Endometrial microvascular endothelial cells (primary cell): ENCODE results near the gene COL19A1. TPM values are rescaled to one million over a fixed set of nuclear protein-coding genes. Genes with fewer than 3 reads are reported as not detected.

Experiments used
- in situ Hi-C: cut with HindIII; loops from 2 replicates; pipeline ENCODE4 v1.10.0; 2017; ENCODE audit warnings: low sequenced_read_pairs, low pct_unique_long_range_greater_than_20kb; ENCODE audit errors: inconsistent ontology term
- total RNA-seq: library from RNA; depleted of rRNA; stranded (reverse); fragments of >200 nt; gene quantifications from one replicate; pipeline ENCODE4 v1.2.3, GENCODE V29; 2015; ENCODE audit errors: inconsistent ontology term

Gene COL19A1
- total RNA-seq, 1 donor from 2014 or later = not detected

GRCh38 chr6:70176842-70177550 lies 310.6 kb downstream of the COL19A1 start:
- in situ Hi-C loops = no loop called here

DNA sequence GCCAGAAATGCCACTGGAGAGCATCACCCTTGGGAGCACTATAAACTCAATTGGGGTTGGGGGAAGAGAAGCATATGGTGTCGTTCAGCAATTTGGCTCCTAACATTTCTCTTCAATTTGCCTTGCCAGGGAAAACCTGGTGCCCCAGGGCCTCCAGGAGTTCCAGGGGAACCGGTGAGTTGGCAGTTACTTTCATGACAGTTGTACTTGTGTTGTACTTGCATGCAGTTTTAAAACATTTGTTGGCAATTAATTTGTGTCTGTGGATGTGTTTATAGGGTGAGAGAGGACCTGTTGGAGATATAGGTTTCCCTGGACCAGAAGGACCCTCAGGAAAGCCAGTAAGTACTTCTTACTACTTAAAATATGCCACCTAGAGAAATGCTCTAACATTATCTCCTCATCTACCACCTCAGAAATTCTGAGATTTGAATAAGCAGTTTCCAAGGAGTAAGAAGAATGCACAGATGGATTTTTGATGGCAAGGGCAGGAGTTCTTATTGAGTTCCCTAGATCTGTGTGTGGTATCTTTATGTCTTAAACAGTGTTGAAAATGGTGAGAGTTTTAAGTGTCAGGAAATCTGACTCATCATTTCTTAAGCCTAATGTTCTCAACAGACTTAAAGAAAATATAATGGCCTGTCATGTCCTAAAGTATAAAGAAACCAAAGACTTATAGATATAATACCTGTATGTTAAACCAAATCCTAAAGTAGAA lies 314.0 kb downstream of the COL19A1 start:
- in situ Hi-C loops = no loop called here

GRCh38 chr6:70180901-70181599 lies 314.7 kb downstream of the COL19A1 start:
- in situ Hi-C loops = no loop called here

DNA sequence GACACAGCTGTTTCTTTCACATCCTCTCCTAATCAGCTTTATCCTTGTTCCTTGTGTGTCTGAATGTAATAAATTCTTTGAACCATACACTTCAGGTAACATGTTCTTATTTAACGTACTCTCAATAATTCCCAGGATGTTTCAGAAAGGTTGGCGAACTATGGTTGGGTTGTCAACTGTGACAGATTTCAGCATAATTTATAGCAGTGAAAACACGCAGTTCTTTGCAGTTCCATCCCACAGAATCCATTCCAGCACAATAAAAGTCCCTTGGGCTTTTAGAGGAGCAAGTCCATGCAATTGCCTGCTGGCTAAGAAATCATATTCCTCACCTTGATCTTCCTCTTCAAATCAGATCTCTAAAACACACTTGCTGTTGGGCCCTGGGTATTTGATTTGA lies 317.2 kb downstream of the COL19A1 start:
- in situ Hi-C loops = no loop called here

GRCh38 chr6:70184723-70185122 lies 318.4 kb downstream of the COL19A1 start:
- in situ Hi-C loops = no loop called here

DNA sequence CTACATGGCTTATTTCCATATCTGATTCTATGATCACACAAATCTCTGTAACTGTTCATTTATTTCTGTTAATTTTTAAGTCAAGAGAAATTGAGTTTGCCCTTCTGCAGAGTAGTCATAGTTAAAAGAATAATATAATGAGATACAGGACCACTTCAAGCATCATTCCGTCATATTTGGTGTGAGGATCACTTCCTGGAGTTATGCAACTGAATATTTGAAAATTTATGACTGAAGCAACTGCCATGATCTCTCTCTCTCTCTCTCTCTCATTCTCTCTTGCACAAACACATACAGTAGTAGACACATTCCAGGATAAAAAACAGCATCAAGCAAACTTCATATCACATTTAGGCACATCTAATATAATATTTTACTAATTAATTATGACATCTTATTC lies 320.1 kb downstream of the COL19A1 start:
- in situ Hi-C loops = no loop called here

DNA sequence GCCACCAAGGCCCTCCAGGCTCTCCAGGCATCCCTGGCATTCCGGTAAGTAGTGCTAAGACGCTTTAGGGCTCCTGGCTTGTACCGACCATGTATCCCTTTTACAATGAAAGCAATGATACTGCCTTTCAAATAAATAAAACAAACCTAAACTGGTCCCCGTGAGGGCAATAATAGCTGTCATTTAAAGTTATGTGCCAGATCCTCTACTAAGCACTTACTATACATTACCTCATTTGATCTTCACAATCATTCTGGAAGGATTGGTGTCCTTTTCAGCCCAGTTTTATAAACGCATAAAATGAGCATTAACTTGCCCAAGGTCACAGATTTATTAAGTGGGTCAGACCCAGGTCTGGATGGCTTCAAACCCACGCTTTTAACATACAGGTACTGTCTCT lies 321.8 kb downstream of the COL19A1 start:
- in situ Hi-C loops = no loop called here

DNA sequence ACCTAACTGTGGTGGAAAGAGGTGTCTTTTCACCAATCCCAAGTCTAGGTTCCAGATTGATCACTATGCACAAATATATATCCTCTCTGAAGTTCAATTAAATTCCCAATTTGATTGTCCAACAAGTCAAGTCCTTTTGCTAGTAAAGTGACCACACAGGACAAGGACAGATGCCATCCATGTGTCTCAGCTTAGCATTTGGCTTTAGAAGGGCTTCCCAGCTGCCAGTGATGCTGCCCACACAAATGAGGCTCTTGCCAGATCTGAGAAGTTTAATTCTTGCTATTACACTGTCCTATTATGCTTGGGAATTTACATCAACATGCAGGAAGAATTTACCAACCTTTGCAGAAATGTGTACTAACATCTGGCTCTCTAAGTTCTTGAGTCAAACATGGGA lies 328.1 kb downstream of the COL19A1 start:
- in situ Hi-C loops = no loop called here

GRCh38 chr6:70196531-70196930 lies 330.2 kb downstream of the COL19A1 start:
- in situ Hi-C loops = no loop called here

DNA sequence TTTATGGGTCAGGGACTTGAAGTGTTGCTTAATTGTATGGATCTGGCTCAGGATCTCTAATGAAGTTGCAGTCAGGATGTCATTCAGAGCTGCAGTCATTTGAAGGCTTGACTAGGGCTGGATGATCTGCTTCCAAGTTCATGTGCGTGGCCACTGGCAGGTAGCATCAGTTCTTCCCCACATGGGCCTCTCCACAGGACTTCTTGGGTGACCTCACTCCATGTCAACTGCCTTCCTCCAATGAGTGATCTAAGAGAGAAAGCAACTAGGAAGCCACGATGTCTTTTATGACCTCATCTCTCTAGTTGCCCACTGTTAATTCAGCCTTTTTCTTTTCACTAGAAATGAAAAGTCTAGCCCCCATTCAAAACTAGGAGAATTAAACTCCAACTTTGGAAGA lies 332.4 kb downstream of the COL19A1 start:
- in situ Hi-C loops = no loop called here

DNA sequence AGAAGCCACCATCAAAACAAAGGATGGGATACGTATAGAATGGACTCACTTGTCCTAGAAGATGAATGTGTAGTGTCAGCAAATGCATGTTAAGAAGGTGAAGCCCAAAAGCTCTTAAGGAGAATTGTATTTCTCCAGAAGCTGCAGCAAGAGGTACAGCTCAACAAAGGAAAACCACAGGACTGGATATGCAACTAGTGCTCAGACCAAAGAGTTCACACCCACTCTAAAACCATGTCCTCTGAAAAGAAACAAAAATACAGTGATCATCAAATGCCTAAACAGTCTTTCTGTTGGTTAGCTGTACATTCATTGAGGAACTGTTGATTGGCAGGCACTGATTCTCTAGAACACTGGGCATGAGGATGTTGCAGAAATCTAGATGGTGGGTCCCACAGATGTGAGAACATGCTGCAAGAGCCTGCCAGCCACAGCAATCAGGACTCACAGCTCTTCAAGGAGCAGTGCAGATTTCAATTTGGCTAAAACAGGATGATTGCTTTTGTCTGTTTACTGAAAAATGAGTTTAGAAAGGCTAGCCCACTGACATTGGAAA lies 342.0 kb downstream of the COL19A1 start:
- in situ Hi-C loops = no loop called here

GRCh38 chr6:70210462-70210861 lies 344.1 kb downstream of the COL19A1 start:
- in situ Hi-C loops = no loop called here

- in situ Hi-C loops = no loop called here
Measured at GRCh38 chr6:70215460-70216108, 349.2 kb downstream of the COL19A1 start.

DNA sequence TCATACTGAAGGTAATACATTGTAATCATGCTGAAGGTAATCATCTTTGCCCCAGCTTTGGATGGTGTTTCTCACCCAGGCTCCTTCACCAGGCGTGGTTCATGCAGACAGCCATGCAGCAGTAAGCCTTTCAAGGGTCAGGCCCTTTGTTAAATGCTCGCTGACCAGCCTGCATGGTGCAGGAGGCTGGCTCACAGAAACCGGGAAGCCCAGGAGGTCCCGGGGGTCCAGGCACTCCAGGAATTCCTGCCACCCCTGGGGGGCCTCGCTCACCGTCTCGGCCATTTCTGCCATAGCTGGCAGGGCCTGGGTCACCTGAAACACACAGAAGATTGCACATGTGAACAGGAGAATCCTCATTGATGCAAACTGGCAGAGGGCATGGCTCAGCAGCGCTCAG lies 350.4 kb downstream of the COL19A1 start:
- in situ Hi-C loops = no loop called here

DNA sequence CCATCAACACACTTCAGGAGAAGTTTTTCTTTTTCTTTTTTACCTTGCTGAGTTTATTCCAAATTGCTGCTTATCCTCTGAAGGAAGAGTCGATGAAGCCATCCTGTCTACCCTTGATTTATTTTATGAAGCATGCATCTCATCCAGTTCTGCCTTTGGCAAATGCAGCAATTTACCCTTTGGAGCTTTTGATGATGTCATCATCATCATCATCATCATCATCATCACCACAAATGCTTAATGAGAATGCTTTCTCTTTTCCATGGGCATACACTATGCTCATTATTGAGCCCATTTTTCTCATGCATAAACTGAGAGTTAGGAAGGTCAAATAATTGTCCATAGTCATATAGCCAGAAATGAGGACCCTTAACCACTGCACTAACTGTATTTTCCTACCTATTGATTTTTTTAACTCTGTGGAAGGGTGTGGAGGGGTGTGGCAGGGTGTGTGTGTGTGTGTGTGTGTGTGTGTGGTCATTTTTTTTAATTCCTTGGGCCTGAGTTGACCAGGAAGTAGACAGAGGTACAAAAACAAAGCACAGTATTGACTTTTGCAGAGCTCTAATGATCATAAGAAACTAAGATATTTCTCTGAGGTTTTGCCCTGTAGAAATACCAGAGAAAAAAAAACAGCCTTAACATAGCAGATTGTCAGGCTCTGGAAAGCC lies 353.7 kb downstream of the COL19A1 start:
- in situ Hi-C loops = no loop called here

DNA sequence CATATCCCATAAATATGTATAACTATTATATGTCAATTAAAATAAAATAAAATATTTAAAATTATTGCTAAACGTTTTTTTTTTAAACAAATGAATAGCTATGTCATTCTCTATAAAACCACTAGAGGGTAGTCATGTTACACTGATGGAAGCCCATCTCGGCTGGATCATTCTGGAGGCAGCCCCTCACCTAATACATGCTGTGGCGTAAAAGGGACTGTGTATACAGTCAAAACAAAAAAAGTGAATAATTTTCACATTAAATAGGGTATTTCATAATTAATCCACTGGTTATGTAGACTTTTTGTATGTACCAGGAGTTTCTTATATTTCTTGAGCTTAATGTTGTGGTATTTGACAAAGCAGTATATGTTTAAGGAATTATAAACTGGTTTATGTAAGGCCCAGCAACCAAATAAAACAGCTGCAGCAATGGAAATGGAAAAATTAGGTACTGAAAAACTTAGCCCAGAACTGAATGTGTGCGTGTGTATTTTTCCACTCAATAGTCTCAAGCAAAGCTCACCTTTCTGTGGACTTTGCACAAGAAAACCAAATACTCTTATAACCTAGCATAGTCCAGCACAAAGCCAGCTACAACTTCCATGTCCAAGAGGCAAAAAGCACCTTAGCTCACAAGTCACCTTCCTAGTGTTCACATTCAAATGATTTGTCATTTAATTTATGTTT lies 354.8 kb downstream of the COL19A1 start:
- in situ Hi-C loops = no loop called here

DNA sequence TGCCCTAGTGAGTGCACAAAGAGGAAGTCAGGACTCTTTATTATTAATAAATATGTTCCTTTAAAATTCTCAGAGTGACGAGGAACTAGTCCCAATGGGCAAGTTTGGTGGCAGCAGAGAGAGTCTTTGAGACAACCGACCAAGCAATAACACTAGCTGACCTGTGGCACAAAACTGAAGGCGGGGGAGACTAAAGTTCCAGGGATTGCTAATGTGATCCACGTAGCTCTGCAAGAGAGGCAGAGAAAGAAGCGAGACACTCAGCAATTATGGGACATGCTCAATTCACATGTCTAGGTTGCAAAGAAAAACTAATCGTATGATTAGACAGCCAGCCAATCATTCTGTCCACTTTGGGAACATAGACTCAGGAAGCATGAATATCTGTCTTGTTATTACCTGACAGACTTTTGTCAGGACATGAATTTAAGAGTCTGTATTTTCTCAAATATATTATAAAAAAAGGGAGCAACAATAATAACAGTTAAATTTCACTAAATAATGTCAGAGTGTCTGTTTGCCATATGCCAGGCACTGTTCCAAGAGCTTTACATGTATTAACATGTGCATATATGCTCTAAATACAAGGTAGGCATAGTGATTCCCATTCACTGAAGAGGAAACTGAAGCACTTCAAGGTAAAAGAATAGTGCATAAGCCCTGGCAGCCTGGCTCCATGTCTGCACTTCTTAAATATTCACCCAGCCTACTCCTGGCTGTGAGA lies 355.5 kb downstream of the COL19A1 start:
- in situ Hi-C loops = no loop called here

- in situ Hi-C loops = no loop called here
Measured at GRCh38 chr6:70222439-70222749, 356.0 kb downstream of the COL19A1 start.
